Brain microvascular endothelial cell (primary cell): ENCODE measurements around the gene REG3A.

Experiments
- DNase-seq: peaks from one replicate; pipeline ENCODE4 v3.0.0-alpha.2; 2020
- H3K27ac ChIP-seq: fragments of 250-450 bp; sonication (Bioruptor Pico); 2 replicates; pipeline ENCODE4 v1.5.1; 2020; ENCODE audit warnings: mild to moderate bottlenecking, moderate library complexity
- H3K27me3 ChIP-seq: fragments of 250-450 bp; sonication (Bioruptor Pico); replicated peaks from 2 replicates; pipeline ENCODE4 v1.5.1; 2020; ENCODE audit warnings: mild to moderate bottlenecking
- H3K36me3 ChIP-seq: fragments of 250-450 bp; sonication (Bioruptor Pico); replicated peaks from 2 replicates; pipeline ENCODE4 v1.5.1; 2020; ENCODE audit warnings: mild to moderate bottlenecking
- H3K4me3 ChIP-seq: 2 replicates; pipeline ENCODE4 v1.5.1; 2011; ENCODE audit warnings: low read depth, mild to moderate bottlenecking, control low read depth, low read length, moderate library complexity
- in situ Hi-C: cut with HindIII; loops from 2 replicates; pipeline ENCODE4 v1.10.0; 2017; ENCODE audit warnings: low sequenced_read_pairs, low pct_ligation_motif_present
- TF ChIP-seq, protein P1 (sequence below): IDR thresholded peaks from 2 replicates; pipeline ENCODE4 v1.5.1; 2011; ENCODE audit warnings: low read depth, mild to moderate bottlenecking, moderate library complexity, low read length, control low read depth, inconsistent platforms; ENCODE audit errors: missing control alignments

Gene REG3A

GRCh38 chr2:79116997-79117928, 42.3 kb downstream of the REG3A start:
- in situ Hi-C loops = no loop called here
- TF ChIP-seq, protein P1, sequence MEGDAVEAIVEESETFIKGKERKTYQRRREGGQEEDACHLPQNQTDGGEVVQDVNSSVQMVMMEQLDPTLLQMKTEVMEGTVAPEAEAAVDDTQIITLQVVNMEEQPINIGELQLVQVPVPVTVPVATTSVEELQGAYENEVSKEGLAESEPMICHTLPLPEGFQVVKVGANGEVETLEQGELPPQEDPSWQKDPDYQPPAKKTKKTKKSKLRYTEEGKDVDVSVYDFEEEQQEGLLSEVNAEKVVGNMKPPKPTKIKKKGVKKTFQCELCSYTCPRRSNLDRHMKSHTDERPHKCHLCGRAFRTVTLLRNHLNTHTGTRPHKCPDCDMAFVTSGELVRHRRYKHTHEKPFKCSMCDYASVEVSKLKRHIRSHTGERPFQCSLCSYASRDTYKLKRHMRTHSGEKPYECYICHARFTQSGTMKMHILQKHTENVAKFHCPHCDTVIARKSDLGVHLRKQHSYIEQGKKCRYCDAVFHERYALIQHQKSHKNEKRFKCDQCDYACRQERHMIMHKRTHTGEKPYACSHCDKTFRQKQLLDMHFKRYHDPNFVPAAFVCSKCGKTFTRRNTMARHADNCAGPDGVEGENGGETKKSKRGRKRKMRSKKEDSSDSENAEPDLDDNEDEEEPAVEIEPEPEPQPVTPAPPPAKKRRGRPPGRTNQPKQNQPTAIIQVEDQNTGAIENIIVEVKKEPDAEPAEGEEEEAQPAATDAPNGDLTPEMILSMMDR = no peak

GRCh38 chr2:79114797-79115494, 44.6 kb downstream of the REG3A start:
- Histone ChIP-seq H3K4me3 (no peak overlapping the region), H3K27ac (no peak overlapping the region), H3K27me3 (no peaks in the 10 kb centered on the region), H3K36me3 (no peaks in the 10 kb centered on the region)
- no peak for DNase-seq
- in situ Hi-C loops = no loop called here
- TF ChIP-seq, protein P1 = no peak

More at GRCh38 chr2:79116997-79117928, 42.3 kb downstream of the REG3A start:
- no peak overlapping the region for H3K27ac ChIP-seq
- H3K36me3 ChIP-seq = no peaks in the 10 kb centered on the region
- H3K27me3 ChIP-seq = no peaks in the 10 kb centered on the region
- DNase-seq = no peak
- no peak overlapping the region for H3K4me3 ChIP-seq

DNA sequence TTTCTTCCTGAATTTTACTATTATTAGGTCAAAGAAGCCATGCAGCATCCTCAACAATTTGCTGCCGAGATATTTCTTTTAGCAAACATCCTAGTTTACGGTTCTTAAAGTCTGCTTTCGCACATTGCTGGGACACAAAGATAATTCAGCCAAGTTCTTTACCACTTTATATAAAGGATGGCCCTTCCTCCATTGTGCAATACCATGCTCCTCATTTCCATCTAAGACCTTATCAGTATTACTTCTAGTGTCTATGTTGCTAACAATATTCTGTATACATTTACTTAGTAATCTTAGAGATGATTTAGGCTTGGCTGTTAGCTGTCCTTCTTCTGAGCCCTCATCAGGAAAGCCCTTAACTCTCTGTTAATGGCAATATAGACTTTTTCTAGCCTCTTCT, 47.3 kb downstream of the REG3A start:
- no peak overlapping the region for H3K27ac ChIP-seq
- H3K36me3 ChIP-seq = no peaks in the 10 kb centered on the region
- TF ChIP-seq, protein P1 = no peak
- H3K27me3 ChIP-seq = no peaks in the 10 kb centered on the region
- in situ Hi-C loops = no loop called here
- H3K4me3 ChIP-seq = no peak overlapping the region
- no peak for DNase-seq
